ENCODE data around the gene SYPL1.

Gene SYPL1

DNA sequence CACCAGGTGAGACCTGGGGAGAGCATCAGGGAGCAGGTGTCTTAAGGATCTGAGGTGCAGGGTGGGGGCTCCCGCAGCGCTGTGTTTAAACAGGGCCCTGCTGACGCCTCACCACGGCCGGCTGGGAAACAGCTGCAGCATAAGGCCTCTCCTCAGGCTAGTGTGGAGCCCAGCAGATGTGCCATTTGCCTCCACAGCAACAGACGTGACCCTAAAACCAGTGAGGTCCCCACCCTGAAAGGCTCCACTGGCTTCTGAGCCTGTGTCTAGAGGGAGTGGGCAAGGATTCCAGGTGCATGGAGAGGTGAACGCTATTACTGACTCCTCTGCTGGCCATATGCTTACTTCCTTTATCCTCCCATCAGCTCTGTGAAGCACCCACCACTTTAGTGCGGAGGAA lies 47.8 kb downstream of the SYPL1 start:
- no peak for DNase-seq (ENCODE audit: low read depth)
- TF ChIP-seq, protein P1, sequence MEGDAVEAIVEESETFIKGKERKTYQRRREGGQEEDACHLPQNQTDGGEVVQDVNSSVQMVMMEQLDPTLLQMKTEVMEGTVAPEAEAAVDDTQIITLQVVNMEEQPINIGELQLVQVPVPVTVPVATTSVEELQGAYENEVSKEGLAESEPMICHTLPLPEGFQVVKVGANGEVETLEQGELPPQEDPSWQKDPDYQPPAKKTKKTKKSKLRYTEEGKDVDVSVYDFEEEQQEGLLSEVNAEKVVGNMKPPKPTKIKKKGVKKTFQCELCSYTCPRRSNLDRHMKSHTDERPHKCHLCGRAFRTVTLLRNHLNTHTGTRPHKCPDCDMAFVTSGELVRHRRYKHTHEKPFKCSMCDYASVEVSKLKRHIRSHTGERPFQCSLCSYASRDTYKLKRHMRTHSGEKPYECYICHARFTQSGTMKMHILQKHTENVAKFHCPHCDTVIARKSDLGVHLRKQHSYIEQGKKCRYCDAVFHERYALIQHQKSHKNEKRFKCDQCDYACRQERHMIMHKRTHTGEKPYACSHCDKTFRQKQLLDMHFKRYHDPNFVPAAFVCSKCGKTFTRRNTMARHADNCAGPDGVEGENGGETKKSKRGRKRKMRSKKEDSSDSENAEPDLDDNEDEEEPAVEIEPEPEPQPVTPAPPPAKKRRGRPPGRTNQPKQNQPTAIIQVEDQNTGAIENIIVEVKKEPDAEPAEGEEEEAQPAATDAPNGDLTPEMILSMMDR (IDR thresholded peaks at IDR 0.05; ENCODE audit: low read length, missing control alignments), result no peak
- no peak overlapping the region for H3K4me3 ChIP-seq (replicated peaks; ENCODE audit: low read depth, low read length)

- DNase-seq (ENCODE audit: low read depth), result no peak
- H3K4me3 ChIP-seq (replicated peaks; ENCODE audit: low read depth, low read length), result no peak overlapping the region
- TF ChIP-seq, protein P1 (IDR thresholded peaks at IDR 0.05; ENCODE audit: low read length, missing control alignments), result no peak
Measured at GRCh38 chr7:106063692-106064091, 48.4 kb downstream of the SYPL1 start.

GRCh38 chr7:106063024-106063423 lies 49.1 kb downstream of the SYPL1 start:
- DNase-seq (ENCODE audit: low read depth), result no peak
- TF ChIP-seq, protein P1 (IDR thresholded peaks at IDR 0.05; ENCODE audit: low read length, missing control alignments), result no peak

DNA sequence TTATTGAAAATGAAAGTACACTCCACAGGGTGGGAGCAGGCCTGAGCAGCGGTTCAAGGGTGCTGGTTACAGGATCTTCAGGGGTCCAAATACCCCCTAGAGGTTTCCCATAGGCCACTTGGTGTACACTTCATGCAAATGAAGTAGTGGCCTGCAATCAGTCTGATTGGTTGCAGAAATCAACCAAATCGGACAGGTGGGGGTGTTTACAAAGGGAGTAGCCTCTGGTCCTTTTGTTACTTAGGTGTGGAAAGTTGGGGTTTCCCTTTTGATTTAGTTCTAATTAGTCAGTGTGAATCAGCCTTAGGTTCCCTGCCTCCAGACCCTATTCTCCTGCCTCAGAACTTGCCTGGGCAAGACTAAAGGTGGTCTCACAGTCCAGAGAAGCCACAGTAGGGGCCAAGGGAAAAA lies 49.6 kb downstream of the SYPL1 start:
- no peak for DNase-seq (ENCODE audit: low read depth)
- no peak overlapping the region for H3K4me3 ChIP-seq (replicated peaks; ENCODE audit: low read depth, low read length)
- TF ChIP-seq, protein P1 (IDR thresholded peaks at IDR 0.05; ENCODE audit: low read length, missing control alignments), result no peak

More at GRCh38 chr7:106063024-106063423, 49.1 kb downstream of the SYPL1 start:
- no peak overlapping the region for H3K4me3 ChIP-seq (replicated peaks; ENCODE audit: low read depth, low read length)

- no peak for DNase-seq (ENCODE audit: low read depth)
- no peak overlapping the region for H3K4me3 ChIP-seq (replicated peaks; ENCODE audit: low read depth, low read length)
- TF ChIP-seq, protein P1 (IDR thresholded peaks at IDR 0.05; ENCODE audit: low read length, missing control alignments), result no peak
Measured at GRCh38 chr7:106062006-106062405, 50.1 kb downstream of the SYPL1 start.

GRCh38 chr7:106061301-106061979 lies 50.7 kb downstream of the SYPL1 start:
- TF ChIP-seq, protein P1 (IDR thresholded peaks at IDR 0.05; ENCODE audit: low read length, missing control alignments), result no peak
- DNase-seq (ENCODE audit: low read depth), result no peak
- H3K4me3 ChIP-seq (replicated peaks; ENCODE audit: low read depth, low read length), result no peak overlapping the region

DNA sequence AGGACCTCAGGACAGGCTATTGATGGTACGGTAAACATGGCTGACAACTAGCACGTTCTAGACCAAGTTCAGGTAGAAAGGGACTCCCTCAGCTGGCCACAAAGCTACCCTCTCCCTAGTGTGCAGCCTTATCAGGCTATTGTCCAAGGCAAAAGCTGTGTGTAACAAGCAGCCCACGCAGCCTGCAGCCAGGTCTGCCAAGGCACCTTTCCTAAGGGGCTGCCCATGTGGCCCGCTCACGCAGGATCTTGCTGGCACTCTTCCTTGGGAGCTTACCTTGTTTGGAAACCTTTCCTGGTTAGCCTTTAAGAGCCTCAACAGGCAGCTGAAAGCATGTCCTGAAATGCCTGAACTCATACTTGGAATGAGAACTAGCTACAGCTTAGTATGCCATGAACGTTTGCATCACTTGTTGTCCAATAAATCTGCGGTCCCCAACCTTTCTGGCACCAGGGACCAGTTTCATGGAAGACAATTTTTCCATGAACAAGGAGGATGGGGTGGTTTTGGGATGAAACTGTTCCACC lies 51.7 kb downstream of the SYPL1 start:
- TF ChIP-seq, protein P1 (IDR thresholded peaks at IDR 0.05; ENCODE audit: low read length, missing control alignments), result no peak
- no peak for DNase-seq (ENCODE audit: low read depth)
- no peak overlapping the region for H3K4me3 ChIP-seq (replicated peaks; ENCODE audit: low read depth, low read length)

Data from fibroblast of pulmonary artery (primary cell).